IPS-15b (cell line): Measurements from ENCODE around the gene EPB41L4A.
"Not testable (repeated sequence)": the region's sequence is repeated elsewhere in the genome, so short reads cannot be mapped to it uniquely, and the experiment has no call there.

Source experiments
- H3K27me3 ChIP-seq: one replicate; pipeline ENCODE4 v1.6.1; 2013; ENCODE audit warnings: low read length; ENCODE audit not compliant: control insufficient read depth, insufficient read depth
- H3K36me3 ChIP-seq: one replicate; pipeline ENCODE4 v1.6.1; 2013; ENCODE audit warnings: low read length; ENCODE audit not compliant: control insufficient read depth, insufficient read depth
- H3K4me1 ChIP-seq: one replicate; pipeline ENCODE4 v1.6.1; 2013; ENCODE audit warnings: mild to moderate bottlenecking, low read length; ENCODE audit not compliant: control insufficient read depth, insufficient read depth
- H3K4me3 ChIP-seq: one replicate; pipeline ENCODE4 v1.5.1; 2013; ENCODE audit warnings: low read depth, low read length
- H3K9ac ChIP-seq: one replicate; pipeline ENCODE4 v1.6.1; 2013; ENCODE audit warnings: low read depth, mild to moderate bottlenecking, low read length
- H3K9me3 ChIP-seq: one replicate; pipeline ENCODE4 v1.6.1; 2013; ENCODE audit warnings: mild to moderate bottlenecking, low read length; ENCODE audit not compliant: control insufficient read depth, insufficient read depth

Gene EPB41L4A

DNA sequence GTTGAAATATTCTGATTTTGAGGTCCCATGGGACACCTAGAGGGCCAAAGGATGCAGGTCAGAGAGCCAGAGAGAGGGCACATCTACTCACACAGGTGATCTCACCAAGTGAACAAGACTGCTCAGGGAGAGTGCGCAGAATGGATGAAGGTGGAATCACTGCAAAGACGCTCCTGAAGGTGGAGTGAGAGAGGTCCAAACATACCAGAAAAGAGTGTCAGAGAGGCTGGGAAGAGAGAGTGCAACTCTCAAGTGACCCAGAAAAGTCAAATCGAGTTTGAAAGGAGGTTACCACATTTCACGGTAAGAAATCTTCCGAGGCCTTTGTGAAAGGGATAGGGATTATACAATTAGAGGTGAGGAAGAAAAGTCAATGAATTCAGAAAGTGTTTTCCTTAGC is 173.4 kb downstream of the EPB41L4A start:
- peaks cover 7% of the 10 kb centered on the region for H3K4me1 ChIP-seq
- H3K9me3 ChIP-seq: no peaks in the 10 kb centered on the region
- no peaks in the 10 kb centered on the region for H3K27me3 ChIP-seq
- H3K9ac ChIP-seq: no peak overlapping the region
- H3K4me3 ChIP-seq: no peak overlapping the region
- H3K36me3 ChIP-seq: no peaks in the 10 kb centered on the region

DNA sequence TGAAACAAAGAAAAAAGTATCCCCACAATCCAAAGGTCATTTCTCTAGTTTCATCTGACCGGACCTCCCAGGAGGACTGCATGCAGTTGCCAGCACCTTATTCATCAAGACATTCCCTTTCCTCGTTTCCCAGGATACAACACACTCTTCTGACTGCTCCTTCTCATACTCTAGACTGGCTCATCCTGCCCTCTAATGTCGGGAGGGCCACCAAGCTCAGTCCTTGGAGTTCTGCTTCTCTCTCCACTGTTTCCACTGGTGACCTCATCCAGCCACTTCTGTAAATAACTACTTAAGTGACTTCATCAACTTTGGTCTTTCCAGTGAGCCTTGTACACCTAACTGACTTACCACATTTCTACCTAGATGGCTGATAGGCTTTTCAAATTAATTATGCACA is 179.1 kb downstream of the EPB41L4A start:
- Histone ChIP-seq H3K9ac (no peak overlapping the region), H3K4me3 (no peak overlapping the region), H3K27me3 (no peaks in the 10 kb centered on the region), H3K36me3 (no peaks in the 10 kb centered on the region), H3K9me3 (no peaks in the 10 kb centered on the region), H3K4me1 (peaks cover 6% of the 10 kb centered on the region)

DNA sequence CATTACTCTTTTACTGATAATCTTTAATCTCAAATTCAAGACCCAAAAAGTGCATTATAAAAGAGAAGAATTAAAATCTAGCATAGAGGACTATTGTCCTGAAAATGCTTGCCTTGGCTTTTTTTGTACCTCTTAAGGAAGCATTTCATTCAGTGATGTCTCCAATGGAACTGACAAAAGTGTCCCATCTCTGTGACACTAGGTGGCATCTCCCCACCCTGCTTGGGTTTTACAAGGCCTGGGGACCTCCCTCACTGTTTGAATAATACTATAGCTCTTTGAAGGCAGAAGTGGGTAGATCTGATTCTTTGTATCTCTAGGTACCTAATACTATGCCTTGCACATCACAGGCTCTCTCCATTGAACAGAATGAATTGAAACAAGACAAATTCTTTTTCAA is 180.6 kb downstream of the EPB41L4A start:
- no peak overlapping the region for H3K9ac ChIP-seq

GRCh38 chr5:112237456-112237855 is 181.6 kb downstream of the EPB41L4A start:
- no peaks in the 10 kb centered on the region for H3K36me3 ChIP-seq
- no peak overlapping the region for H3K9ac ChIP-seq
- peaks cover 11% of the 10 kb centered on the region for H3K4me1 ChIP-seq
- no peaks in the 10 kb centered on the region for H3K9me3 ChIP-seq
- H3K4me3 ChIP-seq: no peak overlapping the region
- H3K27me3 ChIP-seq: no peaks in the 10 kb centered on the region

More for the DNA sequence above, 180.6 kb downstream of the EPB41L4A start:
- H3K27me3 ChIP-seq: no peaks in the 10 kb centered on the region
- H3K36me3 ChIP-seq: no peaks in the 10 kb centered on the region
- H3K4me3 ChIP-seq: no peak overlapping the region
- peaks cover 11% of the 10 kb centered on the region for H3K4me1 ChIP-seq
- no peaks in the 10 kb centered on the region for H3K9me3 ChIP-seq

DNA sequence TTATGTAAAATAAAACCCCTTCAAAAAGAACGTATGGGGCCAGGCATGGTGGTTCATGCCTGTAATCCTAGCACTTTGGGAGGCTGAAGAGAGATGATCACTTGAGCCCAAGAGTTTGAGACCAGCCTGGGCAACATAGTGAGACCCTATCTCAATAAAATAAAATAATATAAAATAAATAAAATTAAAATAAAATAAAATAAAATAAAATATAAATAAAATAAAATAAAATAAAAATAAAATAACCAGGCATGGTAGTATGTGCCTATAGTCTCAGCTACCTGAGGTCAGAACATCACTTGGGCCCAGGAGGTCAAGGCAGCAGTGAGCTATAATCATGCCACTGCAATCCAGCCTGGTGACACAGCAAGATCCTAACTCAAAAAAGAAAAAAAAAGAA is 185.1 kb downstream of the EPB41L4A start:
- H3K36me3 ChIP-seq: no peaks in the 10 kb centered on the region
- peaks cover 11% of the 10 kb centered on the region for H3K4me1 ChIP-seq
- H3K9ac ChIP-seq: no peak overlapping the region
- no peak overlapping the region for H3K4me3 ChIP-seq
- no peaks in the 10 kb centered on the region for H3K9me3 ChIP-seq
- H3K27me3 ChIP-seq: no peaks in the 10 kb centered on the region

GRCh38 chr5:112232667-112233066 is 186.4 kb downstream of the EPB41L4A start:
- no peak overlapping the region for H3K4me3 ChIP-seq
- no peaks in the 10 kb centered on the region for H3K9me3 ChIP-seq
- H3K4me1 ChIP-seq: peaks cover 7% of the 10 kb centered on the region
- no peak overlapping the region for H3K9ac ChIP-seq
- H3K36me3 ChIP-seq: no peaks in the 10 kb centered on the region
- H3K27me3 ChIP-seq: no peaks in the 10 kb centered on the region

DNA sequence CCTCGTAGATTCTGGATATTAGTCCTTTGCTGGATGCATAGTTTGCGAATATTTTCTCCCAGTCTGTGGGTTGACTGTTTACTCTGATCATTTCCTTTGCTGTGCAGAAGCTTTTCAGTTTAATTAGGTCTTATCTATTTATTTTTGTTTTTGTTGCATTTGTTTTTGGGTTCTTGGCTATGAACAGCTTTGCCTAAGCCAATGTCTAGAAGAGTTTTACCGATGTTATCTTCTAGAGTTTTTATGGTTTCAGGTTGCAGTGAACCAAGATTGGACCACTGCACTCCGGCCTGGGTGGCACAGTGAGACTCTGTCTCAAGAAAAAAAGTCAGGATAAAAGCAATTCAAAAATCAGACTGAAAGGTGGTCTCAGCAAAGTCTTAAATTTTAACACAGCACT is 188.5 kb downstream of the EPB41L4A start:
- no peak overlapping the region for H3K9ac ChIP-seq
- H3K4me1 ChIP-seq: peaks cover 9% of the 10 kb centered on the region
- no peaks in the 10 kb centered on the region for H3K27me3 ChIP-seq
- no peaks in the 10 kb centered on the region for H3K36me3 ChIP-seq
- H3K9me3 ChIP-seq: no peaks in the 10 kb centered on the region
- no peak overlapping the region for H3K4me3 ChIP-seq

GRCh38 chr5:112228667-112229066 is 190.4 kb downstream of the EPB41L4A start:
- Histone ChIP-seq H3K36me3 (no peaks in the 10 kb centered on the region), H3K9ac (no peak overlapping the region), H3K9me3 (no peaks in the 10 kb centered on the region), H3K4me3 (no peak overlapping the region), H3K4me1 (peaks cover 4% of the 10 kb centered on the region), H3K27me3 (no peaks in the 10 kb centered on the region)

DNA sequence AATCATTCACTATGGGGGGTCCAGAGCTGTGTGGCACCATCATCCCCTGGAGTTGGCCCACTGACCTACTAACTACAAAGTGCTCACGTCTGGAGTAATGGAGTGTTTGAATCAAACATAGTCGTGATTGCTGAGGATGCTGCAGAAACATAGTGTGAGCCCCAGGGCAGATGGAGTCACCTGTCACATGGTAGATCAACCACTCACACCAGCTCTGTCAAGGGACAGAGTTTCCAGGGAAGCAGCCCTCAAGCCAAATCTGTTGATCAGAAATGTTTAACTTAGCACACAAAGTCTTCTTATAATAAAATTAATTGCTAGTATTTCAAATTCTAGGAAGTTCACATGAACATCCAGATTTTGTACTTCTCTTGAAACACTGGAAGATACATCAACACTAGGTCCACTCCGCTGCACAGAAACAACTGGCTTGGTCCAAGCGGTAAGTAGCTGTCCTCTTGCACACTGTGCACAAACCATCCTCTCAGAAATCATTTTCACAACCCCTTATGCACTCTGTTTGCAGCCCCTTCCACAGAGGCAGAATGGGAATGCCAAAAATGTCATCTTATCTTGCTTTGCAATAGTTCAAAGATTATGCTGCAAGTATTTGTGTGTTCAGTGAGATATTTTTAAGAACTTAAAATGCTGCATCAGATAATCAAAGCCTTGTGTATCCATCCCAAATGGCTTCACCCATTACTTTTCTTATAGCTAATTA is 191.0 kb downstream of the EPB41L4A start:
- Histone ChIP-seq H3K36me3 (no peaks in the 10 kb centered on the region), H3K4me3 (no peak overlapping the region), H3K9me3 (no peaks in the 10 kb centered on the region), H3K4me1 (peaks cover 4% of the 10 kb centered on the region), H3K9ac (no peak overlapping the region), H3K27me3 (no peaks in the 10 kb centered on the region)

- Histone ChIP-seq H3K9ac (no peak overlapping the region), H3K9me3 (no peaks in the 10 kb centered on the region), H3K36me3 (no peaks in the 10 kb centered on the region), H3K4me1 (peaks cover 4% of the 10 kb centered on the region), H3K27me3 (no peaks in the 10 kb centered on the region), H3K4me3 (no peak overlapping the region)
Measured at GRCh38 chr5:112226215-112226614, 192.9 kb downstream of the EPB41L4A start.

DNA sequence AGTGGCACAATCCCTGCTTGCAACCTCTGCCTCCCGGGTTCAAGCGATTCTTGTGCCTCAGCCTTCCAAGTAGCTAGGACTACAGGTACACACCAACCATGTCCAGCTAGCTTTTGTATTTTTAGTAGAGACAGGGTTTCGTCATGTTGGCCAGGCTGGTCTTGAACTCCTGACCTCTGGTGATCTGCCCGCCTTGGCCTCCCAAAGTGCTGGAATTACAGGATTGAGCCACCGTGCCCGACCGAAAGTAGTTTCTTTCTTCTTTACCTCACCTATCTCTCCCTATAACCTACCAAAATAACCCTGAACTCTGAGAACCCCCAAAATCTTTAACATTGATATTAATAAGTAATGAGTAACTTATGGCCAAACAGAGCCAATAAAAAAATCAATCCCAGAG is 196.1 kb downstream of the EPB41L4A start:
- H3K9ac ChIP-seq, H3K4me1 ChIP-seq, H3K36me3 ChIP-seq, H3K4me3 ChIP-seq, H3K27me3 ChIP-seq, H3K9me3 ChIP-seq: not testable (repeated sequence)

DNA sequence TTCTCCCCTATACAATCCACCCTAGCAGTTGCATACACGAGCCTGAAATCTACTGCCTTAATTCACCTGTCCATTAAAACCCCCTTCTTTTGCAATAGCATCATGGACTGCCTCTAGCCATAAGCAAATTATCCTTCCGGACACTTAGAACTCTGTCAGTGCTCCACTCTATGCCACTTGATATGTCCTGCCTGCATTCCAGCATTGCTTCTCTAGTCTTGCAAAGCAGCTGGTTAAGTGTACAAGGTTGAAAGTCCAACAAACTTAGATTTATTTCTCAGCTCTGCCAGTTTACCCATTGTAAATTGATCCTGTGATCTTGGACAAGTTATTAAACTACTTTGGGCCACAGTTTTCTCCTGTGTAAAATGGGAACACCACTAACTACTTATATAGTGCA is 197.9 kb downstream of the EPB41L4A start:
- Histone ChIP-seq H3K4me3 (no peak overlapping the region), H3K27me3 (no peaks in the 10 kb centered on the region), H3K4me1 (no peaks in the 10 kb centered on the region), H3K9me3 (no peaks in the 10 kb centered on the region), H3K36me3 (no peaks in the 10 kb centered on the region), H3K9ac (no peak overlapping the region)
